Measurements from ENCODE around the gene LMCD1.

LMCD1 gene, protein sequence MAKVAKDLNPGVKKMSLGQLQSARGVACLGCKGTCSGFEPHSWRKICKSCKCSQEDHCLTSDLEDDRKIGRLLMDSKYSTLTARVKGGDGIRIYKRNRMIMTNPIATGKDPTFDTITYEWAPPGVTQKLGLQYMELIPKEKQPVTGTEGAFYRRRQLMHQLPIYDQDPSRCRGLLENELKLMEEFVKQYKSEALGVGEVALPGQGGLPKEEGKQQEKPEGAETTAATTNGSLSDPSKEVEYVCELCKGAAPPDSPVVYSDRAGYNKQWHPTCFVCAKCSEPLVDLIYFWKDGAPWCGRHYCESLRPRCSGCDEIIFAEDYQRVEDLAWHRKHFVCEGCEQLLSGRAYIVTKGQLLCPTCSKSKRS

DNA sequence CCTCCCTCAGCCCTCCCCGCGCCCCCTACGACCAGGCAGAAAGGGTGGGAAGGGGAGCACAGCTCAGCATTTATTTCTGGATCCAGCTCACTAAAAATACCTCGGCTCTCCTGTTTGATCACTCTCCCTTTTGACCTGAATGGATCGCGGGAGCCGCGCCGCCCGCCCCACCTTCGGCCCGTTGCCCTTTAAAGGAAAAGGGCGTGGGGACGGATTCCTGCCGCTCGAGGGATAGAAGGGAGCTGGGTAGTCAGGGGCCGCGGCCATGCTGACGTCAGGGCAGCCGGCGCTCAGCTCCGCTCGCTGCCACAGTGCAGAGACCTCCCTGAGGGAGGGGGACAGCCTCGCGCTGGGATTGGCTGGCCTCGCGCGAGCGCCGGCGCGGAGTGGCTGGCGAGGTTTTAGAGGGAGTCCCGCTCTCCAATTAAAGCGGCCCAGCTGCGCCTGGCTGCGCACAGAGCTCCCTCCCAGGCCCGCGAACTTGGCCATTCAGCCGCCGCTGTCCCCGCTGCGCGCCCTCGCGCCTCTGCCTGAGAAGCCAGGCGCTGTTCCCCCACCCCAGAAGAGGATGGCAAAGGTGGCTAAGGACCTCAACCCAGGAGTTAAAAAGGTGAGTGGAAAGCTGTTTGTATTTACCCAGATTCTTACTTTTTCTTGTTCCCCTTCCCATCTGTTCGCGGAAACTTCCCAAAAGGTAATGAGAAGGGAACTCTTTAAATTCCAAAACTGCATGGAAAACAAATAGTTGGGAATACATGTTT is at the start of gene LMCD1:
Gene LMCD1, plus strand, starts transcription at position 453 of the 761 bp plus-strand sequence. Its CDS starts 116 bp downstream, at position 569.
- DNase-seq (ENCODE audit: low read depth in 2 of 2), result peak; percentile 64 to 65

DNA sequence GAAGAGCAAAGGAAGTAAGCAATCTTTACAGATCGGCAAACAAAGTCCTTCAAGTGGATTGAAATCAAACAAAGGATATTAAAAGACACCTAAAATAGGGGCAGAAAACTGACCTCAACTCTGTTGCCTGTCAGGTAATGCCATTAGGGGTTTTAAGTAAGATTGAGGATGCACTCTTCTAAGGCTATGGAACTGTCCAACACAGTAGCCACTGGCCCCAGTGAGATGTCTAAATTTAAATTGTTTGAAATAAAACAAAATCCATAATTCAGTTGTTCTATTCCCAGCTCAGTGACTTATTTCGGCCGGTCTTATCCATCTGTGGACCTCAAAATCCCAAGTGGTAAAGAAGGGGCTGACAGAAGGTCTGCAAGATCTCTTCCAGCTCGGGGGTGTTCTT is 49.5 kb upstream of the LMCD1 start:
- DNase-seq (ENCODE audit: low read depth in 2 of 2), result no peak

DNA sequence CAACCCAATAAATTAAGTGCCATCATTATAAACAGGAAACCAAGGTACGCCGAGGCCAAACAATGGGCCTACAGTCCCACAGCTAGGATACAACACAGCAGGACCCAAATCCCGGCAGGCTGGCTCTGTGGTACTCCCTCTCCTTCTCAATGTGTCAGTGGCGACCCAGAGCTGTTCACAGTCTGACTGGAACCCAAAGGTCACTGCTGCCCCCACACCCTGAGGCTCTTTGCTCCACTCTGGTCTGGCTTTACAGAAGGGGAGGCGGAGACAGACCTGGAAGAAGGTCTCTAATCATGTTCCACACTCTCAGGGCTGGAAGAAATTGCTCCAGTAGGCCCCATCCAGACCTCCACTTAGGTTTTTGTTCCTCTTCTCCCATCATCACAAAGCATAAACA is 48.5 kb upstream of the LMCD1 start:
- no peak for DNase-seq (ENCODE audit: low read depth in 2 of 2)

DNA sequence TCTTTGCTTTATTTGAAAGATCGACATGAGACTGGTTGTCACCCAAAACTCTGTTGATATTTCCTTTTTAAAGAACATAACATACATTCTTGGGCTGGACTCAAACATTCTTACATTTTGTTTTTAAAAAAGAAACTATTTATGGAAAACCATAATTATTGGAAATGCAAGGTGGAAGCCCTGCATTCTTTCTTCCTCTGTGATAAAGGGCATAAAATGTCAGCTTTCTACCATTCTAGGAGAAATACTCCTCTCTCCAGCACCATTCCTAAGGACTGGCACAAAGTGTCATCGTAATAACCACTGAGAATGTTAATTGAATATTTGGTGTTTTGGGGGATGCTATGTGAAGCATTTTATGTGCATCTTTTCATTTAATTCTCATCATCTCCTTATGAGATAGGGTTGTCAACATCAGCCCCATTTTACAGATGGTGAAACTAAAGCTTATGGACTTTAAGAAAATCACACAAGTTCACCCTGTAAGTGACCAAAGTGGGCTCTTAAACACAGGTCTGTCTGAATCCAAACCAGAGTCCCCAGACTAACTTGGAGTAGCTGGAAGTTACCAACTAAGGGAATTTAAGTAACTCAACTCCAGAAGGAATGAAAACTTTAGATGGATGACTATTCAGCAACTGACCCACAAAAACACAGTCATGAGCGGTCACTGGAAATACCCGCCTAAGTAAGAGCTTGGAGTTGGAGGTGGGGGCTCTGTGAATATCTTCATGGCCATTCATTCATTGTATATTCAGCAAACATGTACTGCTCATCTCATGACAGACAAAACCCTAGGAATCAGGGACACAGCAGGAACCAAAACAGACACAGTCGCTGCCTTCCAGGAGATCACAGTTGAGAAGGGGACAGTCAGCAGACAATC is 45.9 kb upstream of the LMCD1 start:
- DNase-seq (ENCODE audit: low read depth in 2 of 2), result no peak

DNA sequence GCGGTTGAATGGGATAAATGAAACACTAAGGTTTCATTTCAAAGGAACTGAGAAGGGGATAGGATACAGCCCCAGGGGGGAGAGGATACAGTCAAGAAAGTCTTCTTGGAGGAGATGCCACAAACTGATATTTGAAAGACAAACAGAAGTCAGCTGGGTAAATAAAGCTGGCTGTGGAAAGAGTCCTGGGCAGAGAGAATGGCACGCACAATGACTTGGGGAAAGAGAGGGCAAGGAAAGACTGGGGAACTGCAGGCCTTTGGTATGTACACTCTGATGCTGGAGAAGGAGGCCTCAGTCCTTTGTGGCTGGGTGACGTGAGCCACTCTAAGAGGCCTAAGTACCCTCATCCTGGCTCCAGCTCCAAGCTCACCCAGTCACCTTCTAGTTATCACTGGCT is 45.2 kb upstream of the LMCD1 start:
- no peak for DNase-seq (ENCODE audit: low read depth in 2 of 2)

DNA sequence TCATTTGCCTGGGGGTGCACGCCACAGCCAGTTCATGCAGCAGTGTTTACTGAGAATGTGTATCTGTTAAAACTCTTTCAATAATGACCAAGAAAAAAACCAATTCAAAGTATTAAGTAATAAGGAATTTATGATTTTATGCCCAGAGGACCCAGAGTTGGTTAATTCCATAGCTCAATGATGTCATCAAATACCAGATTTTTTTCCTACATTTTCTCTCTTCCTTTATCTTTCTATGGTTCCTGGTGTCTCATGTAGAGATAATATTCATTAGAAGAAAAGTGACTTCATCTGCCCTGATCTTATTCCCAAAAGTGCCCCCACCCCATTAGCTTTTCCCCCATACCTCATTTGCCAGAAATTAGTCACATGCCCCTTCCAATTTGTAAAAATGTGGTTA is 44.6 kb upstream of the LMCD1 start:
- DNase-seq (ENCODE audit: low read depth in 2 of 2), result no peak

DNA sequence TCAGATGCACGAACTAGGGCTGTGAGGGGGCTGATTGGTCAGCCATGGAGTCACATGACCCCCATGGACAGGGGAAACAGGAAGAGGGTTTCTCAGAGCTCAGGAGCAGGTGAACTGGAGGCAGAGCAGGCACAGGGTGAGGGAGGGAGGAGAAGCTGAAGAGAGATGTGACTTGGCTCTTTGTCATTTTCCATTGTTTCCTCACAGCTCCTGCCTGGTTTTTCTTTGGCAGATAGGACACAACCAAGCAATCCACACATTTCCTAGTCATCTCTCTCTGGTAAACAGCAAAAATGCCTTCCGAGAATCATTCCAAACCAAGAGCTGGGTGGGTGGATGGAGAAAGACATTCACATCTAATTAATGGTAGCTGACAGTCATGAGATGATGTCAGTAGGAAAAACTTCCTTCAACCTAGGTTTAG is 43.4 kb upstream of the LMCD1 start:
- DNase-seq (ENCODE audit: low read depth in 2 of 2), result no peak

DNA sequence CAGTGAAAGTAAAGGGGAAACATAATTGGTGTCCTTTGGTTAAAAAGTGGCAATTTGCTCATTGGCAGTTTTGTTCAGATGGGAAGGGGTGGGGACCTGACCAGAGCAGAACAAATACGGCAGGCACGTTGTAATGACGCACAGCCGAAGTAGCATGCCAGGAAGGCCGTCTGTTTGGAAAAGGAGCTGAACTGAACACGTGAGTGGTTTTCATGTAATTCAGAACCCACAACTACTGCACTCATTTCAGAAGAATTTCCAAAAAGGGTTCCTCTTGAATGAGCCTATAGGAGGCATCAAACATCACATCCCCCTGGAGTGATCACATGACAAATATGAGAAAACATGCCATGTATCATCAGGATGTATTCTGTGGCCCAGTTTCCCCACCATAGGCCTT is 42.9 kb upstream of the LMCD1 start:
- DNase-seq (ENCODE audit: low read depth in 2 of 2), result no peak

DNA sequence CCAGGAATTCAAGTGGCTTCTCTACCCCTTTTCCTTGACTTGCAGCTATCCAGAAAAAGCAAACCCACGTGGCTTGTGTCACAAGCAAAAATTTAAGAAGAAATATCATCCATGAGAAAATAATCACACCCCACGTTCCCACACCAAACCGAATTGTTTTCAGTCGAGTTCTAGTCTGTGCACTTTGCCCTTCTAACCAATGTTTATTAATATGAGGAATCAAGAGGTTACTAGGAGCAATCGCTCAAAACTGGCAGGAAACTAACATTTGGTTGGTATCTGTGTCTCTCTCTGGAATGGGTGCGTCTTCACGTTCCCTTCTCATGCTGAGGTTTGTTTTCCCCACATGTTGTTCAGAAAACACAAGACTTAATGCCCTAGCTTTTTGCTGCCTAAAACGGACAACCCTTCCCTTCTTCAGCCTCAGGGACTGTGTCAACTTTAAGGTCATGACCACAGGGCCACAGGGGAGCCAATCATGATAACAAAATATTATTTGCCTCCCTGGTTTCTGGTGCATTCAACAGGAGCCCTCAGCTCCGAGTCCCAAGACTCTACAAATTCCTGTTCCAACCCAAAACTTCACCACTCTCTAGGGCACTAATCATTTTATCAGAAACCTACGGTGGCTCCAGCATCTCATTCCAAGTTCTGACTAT is 41.4 kb upstream of the LMCD1 start:
- no peak for DNase-seq (ENCODE audit: low read depth in 2 of 2)

DNA sequence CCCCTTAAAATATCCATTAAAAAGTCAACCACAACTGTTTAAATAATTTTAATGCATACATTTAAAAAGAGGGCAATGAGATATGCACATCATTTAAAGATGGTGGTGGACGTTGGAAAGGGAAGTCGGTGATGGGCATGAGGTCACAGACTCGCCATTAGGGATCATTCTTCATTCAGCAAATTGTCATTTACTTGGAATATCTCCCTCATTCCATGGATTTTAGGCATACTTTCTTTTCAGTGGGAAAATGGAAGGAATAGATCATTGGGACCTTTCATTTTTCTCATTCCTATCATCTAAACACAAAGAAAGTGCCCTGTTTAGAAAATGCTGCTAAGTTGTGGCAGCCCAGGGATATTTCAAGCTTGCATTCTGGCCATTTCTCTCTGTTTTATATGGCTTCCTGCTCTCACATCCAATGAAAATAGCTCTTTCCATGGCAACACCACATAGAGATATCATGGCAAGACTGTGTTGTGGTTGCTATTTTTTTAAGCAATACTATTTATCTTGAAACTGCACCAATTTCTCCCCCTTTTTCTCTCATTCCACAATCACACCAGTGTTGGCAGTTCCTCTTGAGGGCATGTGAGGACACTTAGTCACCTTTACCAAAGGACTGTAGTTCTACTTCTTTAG is 40.7 kb upstream of the LMCD1 start:
- DNase-seq (ENCODE audit: low read depth in 2 of 2), result no peak

DNA sequence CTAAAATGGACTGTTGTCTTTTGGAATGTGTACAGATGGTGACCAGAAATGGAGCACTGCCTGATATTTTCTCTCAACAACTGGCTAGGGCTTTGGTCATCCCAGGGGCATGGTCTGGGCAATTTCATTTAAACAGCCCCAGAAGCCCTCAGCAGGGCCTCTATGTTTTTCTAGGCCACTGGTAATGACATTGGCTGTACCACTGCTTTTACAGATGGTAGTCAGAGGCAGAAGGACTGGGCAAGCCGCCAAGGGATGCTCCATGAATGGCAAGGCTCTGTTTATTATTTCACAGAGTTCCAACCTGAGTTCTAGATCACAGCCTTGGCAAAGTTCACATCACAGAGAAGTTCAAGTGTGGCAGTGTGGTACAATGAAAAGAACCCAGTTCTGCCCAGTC is 37.0 kb upstream of the LMCD1 start:
- no peak for DNase-seq (ENCODE audit: low read depth in 2 of 2)

DNA sequence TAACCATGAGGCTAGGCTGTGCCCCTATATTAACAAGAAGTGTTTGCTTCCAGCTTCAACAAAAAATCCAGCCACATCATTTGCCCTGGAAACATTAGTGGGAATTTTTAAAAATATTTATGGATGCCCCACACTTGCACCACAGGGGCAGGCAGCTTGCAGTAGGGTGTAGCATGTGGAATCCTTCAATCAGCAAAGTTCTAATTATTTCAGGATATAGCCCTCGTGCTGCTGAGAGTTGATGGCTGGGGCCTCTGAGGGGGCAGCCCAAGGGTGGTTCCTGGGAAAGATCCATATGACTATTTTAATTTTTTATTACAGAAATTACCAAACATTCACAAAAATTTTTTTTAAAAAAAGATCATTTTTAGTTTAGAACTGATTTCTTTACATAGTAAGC is 35.1 kb upstream of the LMCD1 start:
- no peak for DNase-seq (ENCODE audit: low read depth in 2 of 2)

DNA sequence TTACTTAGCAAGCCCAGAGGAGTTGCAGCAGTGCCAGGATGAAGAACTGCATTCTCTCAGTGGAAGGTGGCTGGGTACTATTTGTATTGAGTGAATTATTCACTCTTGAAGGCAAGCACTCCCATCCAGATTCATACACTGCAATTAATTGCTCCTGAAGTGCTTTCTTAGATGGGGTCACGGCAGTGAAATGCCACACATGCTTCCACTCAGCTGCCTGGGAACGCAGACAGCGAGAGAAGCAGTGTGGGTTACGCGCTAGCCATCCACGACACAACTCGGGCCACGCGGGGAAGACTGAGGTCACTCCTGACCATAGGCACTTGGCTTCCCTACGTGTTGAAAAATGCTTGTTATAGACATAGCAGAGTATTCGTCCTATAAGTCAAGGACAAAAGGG is 30.8 kb upstream of the LMCD1 start:
- no peak for DNase-seq (ENCODE audit: low read depth in 2 of 2)

DNA sequence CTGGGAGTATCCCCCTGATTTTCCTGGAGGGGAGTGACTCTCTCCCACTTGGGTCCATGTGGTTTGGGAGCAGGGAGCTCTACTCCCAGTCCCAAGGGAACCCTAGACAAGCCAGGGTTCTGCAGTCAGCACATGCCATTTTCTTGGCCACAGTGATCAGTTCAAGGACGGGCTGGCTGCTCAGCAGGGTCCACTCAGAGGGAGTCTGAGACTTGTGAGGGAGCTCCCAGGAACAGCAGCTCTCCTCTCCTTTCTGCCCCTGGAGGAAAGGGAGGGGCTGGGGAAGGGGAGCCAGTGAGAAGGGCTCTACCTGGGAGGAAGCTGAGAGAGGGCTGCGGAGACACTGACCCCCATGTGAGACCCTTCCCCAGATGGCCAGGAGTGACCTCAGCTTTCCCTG is 29.1 kb upstream of the LMCD1 start:
- DNase-seq (ENCODE audit: low read depth in 2 of 2), result no peak

DNA sequence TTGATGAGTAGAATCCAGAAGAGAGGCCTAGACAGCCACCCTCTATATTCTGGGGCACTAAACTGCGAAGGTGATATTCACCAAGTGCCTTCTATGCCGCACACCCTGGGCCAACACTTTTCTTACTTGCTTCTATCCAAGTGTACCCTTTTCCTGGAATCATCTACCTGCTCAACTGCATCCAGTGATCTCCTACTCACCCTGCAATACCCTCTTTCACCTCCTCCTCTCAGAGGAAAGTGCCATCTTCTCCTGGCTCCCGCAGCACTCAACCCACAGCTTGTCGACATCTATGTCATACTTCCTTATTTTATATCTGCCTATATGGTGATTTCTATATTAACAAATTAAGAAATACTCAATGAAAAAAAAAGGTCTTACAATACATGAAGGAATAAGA is 28.6 kb upstream of the LMCD1 start:
- DNase-seq (ENCODE audit: low read depth in 2 of 2), result no peak

DNA sequence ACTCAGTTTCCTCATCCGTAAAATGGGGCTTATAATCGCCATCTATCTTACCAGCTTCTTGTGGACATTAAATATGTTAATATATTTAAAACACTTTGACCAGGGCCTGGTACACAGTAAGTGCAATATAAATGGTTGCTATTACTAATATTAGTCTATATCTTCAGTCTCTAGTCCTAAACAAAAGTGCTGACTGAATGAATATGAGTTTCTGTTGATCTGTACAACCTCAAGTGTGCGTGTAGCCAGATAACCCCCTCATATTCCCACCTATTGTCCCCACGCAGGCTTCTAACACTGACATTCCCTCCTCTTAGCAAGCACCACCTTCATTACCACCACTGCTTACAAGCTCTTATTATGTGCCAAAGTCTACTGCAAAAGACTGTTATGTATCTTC is 27.6 kb upstream of the LMCD1 start:
- DNase-seq (ENCODE audit: low read depth in 2 of 2), result no peak

DNA sequence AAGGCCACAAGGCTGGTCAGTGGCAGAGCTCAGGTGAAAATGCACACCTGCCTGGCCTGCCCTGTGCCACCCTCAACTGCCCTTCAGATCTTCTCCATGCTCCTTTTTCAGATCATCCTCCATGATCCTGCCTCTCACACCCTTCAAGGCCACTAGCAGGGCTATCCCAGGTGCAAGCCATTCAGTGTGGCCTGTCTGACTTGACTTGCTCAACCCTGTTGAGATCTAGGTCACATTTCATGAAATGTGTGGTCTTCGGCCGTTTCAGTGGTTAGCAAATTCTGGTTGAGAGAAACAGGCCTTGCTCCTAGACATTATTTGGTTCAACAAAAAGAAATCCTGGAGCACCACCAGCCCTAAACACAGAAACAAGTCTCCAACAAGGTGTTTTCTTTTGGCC is 26.6 kb upstream of the LMCD1 start:
- DNase-seq (ENCODE audit: low read depth in 2 of 2), result no peak

DNA sequence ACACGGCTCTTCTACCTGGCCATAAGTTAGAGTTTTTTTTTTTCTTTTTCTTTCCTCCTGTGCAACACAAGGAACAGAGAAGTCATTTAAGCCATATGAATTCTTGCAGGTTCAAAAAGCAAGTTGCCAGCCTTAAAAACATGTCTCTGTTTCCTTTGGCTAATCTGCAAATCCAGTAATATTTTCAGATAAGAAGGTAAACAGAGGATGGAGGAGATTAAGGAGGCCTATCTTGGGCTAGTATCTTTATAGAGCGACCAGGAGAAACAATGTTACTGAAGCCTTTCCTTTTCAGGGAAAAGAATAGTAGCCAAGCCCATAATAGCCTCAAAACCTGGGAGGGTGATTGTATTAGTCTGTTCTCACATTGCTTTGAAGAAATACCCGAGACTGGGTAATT is 20.9 kb upstream of the LMCD1 start:
- DNase-seq (ENCODE audit: low read depth in 2 of 2), result no peak

DNA sequence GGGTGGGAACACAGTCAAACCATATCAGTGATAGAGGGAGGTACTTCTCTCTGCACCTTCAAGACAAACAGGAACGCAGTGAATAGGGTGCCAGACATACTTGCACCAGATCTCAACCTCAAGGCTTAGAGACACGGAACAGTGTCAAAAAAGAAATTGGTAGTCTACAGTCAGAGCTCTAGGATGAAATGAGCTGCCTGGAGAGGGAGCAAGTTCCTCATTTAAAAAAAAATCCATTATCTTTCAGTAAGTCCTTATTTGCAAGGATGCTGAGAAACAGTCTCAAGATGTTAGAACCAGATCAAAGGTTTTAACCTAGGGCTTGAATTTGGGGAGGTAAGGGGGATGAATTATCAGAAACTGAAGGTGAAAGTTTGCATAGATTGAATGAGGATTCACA is 20.2 kb upstream of the LMCD1 start:
- no peak for DNase-seq (ENCODE audit: low read depth in 2 of 2)

DNA sequence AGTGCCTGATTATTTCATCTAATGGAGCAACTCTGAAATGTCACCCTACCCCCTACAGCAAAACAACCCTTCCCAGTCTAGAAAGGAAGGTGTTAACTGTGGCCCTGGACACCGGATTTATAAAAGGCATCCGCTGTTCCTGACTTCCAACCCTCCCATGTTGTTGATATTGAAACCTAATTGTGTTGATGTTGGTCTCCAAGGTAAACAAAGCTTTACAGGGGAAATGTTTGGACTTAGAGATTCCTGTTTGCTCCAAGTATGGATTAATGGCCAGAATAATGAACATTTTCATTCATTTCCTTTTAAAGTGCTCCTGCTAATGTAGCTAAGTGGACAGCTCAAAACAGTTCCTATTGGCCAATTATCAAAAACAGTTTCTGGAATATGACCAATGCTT is 19.4 kb upstream of the LMCD1 start:
- no peak for DNase-seq (ENCODE audit: low read depth in 2 of 2)

DNA sequence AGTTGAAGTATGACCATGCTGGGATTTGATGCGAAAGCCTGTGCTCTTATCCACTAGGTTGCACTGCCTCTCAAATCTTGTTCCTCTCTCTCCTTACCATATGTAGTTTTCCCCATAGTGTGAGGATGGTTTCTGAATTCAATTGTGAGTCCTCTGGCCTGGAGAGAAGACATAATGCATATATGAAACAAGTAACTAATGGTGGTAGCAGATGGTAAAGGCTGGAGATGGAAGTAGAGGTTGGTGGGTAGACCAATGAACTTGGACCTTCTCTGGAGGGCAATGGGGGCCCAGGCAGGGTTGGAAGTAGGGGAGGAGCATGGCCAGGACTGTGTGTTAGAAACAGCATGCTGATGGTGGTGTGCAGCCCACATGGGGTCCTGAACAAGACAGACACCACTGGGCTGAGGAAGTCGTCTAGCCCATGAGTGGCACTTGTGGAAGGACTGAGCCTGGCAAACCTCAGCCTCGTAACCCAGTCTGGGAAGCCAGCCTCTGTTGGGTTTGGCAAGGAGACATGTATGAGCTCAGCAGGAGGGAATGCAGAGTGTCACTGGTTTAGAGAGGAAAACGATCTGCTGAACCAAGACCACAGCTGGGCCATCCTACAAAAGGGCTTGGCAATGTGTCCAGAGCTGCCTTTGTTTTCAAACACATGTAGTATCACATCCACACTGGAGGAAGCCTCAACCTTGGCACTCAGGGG is 18.5 kb upstream of the LMCD1 start:
- DNase-seq (ENCODE audit: low read depth in 2 of 2), result no peak

Data from stimulated activated CD8-positive, alpha-beta memory T cell treated with anti-CD3 and anti-CD28 coated beads, Interleukin-7, amount 100 ng/mL, for 4 hours (primary cell).